Measurements from ENCODE around the gene AMMECR1L. TPM values are rescaled to one million over a fixed set of nuclear protein-coding genes. Genes with fewer than 3 reads are reported as not detected.

AMMECR1L gene
- total RNA-seq, 1 experiment from 2014 or later = 19.1 TPM

DNA sequence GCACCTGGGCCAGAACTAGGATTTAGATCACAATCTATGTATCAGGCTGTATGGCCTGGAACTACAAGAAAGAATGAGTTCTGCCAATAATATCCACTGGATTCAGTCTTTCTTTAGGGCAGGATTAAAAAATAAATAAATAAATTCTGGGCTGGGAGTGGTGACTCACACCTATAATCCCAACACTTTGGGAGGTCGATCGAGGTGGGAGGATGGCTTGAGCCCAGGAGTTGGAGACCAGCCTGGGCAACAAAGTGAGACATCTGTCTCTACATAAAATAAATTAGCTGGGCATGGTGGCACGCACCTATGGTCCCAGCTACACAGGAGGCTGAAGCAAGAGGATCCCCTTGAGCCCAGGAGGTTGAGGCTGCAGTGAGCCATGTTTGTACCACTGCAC, 8.1 kb downstream of the AMMECR1L start (continued):
- TF ChIP-seq POLR2AphosphoS5 (IDR thresholded peaks at IDR 0.05; ENCODE audit: low read depth, low read length) = no peak
- TF ChIP-seq ZNF274 (IDR thresholded peaks at IDR 0.05; ENCODE audit: low read depth, low read length) = no peak
- no peak for TF ChIP-seq EZH2 (IDR thresholded peaks at IDR 0.05)
- TF ChIP-seq, protein P1, sequence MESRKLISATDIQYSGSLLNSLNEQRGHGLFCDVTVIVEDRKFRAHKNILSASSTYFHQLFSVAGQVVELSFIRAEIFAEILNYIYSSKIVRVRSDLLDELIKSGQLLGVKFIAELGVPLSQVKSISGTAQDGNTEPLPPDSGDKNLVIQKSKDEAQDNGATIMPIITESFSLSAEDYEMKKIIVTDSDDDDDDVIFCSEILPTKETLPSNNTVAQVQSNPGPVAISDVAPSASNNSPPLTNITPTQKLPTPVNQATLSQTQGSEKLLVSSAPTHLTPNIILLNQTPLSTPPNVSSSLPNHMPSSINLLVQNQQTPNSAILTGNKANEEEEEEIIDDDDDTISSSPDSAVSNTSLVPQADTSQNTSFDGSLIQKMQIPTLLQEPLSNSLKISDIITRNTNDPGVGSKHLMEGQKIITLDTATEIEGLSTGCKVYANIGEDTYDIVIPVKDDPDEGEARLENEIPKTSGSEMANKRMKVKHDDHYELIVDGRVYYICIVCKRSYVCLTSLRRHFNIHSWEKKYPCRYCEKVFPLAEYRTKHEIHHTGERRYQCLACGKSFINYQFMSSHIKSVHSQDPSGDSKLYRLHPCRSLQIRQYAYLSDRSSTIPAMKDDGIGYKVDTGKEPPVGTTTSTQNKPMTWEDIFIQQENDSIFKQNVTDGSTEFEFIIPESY (IDR thresholded peaks at IDR 0.05; ENCODE audit: extremely low read depth, insufficient replicate concordance, low read length) = no peak

DNA sequence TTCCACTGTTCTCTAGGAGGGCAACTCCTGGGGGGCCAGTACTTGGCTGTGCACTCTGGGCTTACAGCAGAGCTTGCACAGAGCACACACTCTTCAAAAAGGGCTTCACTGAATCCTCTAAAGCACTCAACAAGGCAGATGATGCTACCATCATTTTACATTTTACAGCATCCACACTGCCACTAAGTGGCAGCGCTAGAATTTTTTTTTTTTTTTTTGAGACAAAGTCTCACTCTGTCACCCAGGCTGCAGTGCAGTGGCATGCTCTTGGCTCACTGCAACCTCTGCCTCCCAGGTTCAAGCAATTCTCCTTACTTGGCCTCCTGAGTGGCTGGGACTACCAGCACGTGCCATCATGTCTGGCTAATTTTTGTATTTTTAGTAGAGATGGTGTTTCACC, 8.6 kb downstream of the AMMECR1L start:
- H3K27me3 ChIP-seq (ENCODE audit: insufficient read depth, low read length) = no peaks in the 10 kb centered on the region
- peaks cover 98% of the 10 kb centered on the region for H3K79me2 ChIP-seq (ENCODE audit: insufficient read depth, low read length)
- BruUV-seq (replicated peaks) = no TSS peak
- peaks cover 10% of the 10 kb centered on the region; the same call in 1 of the 2 replicates for H4K20me1 ChIP-seq (ENCODE audit: insufficient read depth)
- no peak for DNase-seq (ENCODE audit: low read depth, low spot score)
- no peak overlapping the region for H3K27ac ChIP-seq (ENCODE audit: low read depth, low read length)
- H3K9ac ChIP-seq (ENCODE audit: low read length) = no peak overlapping the region
- H3K4me3 ChIP-seq (replicated peaks in 1 of 2; ENCODE audit: low read depth in 1 of 2, low read length in 2 of 2) = no peak overlapping the region
- POLR2A ChIA-PET = no interaction called here
- peaks cover 11 to 19% of the 10 kb centered on the region in 2 experiments; a peak in 3 of 4 replicates for H3K36me3 ChIP-seq (ENCODE audit: control insufficient read depth in 1 of 2, insufficient read depth in 2 of 2, low read length in 2 of 2)
- CTCF ChIA-PET = no interaction called here
- no peak; the same call in 1 of the 2 replicates for ATAC-seq
- no peak overlapping the region for H3K4me2 ChIP-seq (ENCODE audit: low read length)
- no peak overlapping the region for H2AFZ ChIP-seq (ENCODE audit: low read depth, low read length, poor library complexity, severe bottlenecking)
- TF ChIP-seq SIN3A (IDR thresholded peaks at IDR 0.05; ENCODE audit: low read depth) (no peak), ZFX (IDR thresholded peaks at IDR 0.05) (no peak), EZH2phosphoT487 (IDR thresholded peaks at IDR 0.05; ENCODE audit: borderline replicate concordance) (no peak), YY1 (IDR thresholded peaks at IDR 0.05; ENCODE audit: extremely low read depth, insufficient replicate concordance, low read depth, low read length) (no peak), EGR1 (IDR thresholded peaks at IDR 0.05; ENCODE audit: low read depth) (no peak), RAD21 (IDR thresholded peaks at IDR 0.05; ENCODE audit: low read depth) (no peak)
- TF ChIP-seq, protein P2, sequence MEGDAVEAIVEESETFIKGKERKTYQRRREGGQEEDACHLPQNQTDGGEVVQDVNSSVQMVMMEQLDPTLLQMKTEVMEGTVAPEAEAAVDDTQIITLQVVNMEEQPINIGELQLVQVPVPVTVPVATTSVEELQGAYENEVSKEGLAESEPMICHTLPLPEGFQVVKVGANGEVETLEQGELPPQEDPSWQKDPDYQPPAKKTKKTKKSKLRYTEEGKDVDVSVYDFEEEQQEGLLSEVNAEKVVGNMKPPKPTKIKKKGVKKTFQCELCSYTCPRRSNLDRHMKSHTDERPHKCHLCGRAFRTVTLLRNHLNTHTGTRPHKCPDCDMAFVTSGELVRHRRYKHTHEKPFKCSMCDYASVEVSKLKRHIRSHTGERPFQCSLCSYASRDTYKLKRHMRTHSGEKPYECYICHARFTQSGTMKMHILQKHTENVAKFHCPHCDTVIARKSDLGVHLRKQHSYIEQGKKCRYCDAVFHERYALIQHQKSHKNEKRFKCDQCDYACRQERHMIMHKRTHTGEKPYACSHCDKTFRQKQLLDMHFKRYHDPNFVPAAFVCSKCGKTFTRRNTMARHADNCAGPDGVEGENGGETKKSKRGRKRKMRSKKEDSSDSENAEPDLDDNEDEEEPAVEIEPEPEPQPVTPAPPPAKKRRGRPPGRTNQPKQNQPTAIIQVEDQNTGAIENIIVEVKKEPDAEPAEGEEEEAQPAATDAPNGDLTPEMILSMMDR (IDR thresholded peaks at IDR 0.05 in 2 of 3, conservative IDR thresholded peaks at IDR 0.05 in 1 of 3; ENCODE audit: borderline replicate concordance in 1 of 3, insufficient read depth in 1 of 3, low read depth in 2 of 3, low read length in 2 of 3) = no peak
- TF ChIP-seq, protein P3, sequence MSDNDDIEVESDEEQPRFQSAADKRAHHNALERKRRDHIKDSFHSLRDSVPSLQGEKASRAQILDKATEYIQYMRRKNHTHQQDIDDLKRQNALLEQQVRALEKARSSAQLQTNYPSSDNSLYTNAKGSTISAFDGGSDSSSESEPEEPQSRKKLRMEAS (IDR thresholded peaks at IDR 0.05) = no peak
- TF ChIP-seq, protein P4, sequence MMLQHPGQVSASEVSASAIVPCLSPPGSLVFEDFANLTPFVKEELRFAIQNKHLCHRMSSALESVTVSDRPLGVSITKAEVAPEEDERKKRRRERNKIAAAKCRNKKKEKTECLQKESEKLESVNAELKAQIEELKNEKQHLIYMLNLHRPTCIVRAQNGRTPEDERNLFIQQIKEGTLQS (IDR thresholded peaks at IDR 0.05) = no peak
- H3K9me3 ChIP-seq (ENCODE audit: control insufficient read depth in 1 of 2, insufficient read depth in 1 of 2, low read depth in 1 of 2, low read length in 2 of 2) = no peaks in the 10 kb centered on the region
- H3K4me1 ChIP-seq (ENCODE audit: control insufficient read depth in 1 of 2, insufficient read depth in 2 of 2, low read length in 2 of 2) = no peaks in the 10 kb centered on the region
- intact Hi-C loops (cut with micrococcal nuclease) = no loop called here
- no peaks in the 10 kb centered on the region for H3K9me2 ChIP-seq (ENCODE audit: insufficient read depth)
- RAD21 ChIA-PET (ENCODE audit: low non-redundant PET in 1 of 2, low total read pairs in 2 of 2, uncharacterized antibody in 2 of 2, unreplicated experiment in 2 of 2) = no interaction called here

All from HCT116 (cell line).